ENCODE measurements around the gene LCMT1.

DNA sequence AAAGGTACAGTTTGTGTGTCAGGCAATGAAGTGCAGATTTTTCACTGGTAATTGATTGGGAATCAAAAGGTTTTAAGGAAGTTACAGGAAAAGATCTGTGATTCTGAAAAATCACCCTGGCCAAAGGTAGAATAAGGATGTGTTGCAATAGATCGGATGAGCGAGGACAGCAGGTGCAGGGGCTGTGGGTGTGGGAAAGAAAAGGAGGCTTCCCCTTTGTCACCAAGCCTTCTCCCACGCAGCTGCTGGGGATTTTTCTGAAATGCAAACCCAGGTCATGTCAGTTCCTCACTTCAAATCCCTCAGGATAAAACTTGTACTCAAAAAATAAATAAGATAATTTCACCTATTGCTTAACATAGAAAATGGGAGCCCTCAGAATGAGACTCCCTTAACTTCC lies 48.4 kb upstream of the LCMT1 start:
- TF ChIP-seq, protein P1, sequence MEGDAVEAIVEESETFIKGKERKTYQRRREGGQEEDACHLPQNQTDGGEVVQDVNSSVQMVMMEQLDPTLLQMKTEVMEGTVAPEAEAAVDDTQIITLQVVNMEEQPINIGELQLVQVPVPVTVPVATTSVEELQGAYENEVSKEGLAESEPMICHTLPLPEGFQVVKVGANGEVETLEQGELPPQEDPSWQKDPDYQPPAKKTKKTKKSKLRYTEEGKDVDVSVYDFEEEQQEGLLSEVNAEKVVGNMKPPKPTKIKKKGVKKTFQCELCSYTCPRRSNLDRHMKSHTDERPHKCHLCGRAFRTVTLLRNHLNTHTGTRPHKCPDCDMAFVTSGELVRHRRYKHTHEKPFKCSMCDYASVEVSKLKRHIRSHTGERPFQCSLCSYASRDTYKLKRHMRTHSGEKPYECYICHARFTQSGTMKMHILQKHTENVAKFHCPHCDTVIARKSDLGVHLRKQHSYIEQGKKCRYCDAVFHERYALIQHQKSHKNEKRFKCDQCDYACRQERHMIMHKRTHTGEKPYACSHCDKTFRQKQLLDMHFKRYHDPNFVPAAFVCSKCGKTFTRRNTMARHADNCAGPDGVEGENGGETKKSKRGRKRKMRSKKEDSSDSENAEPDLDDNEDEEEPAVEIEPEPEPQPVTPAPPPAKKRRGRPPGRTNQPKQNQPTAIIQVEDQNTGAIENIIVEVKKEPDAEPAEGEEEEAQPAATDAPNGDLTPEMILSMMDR (IDR thresholded peaks at IDR 0.05): no peak
- TF ChIP-seq EZH2 (IDR thresholded peaks at IDR 0.05; ENCODE audit: borderline replicate concordance, insufficient read depth, low read depth, low read length, poor library complexity, severe bottlenecking): no peak
